NOMO-1 (cell line): Measurements from ENCODE around the gene CCNL2.

Source experiments
- DNase-seq, 2 experiments: peaks; one replicate each; lab custom pipeline; 2025; ENCODE audit not compliant: unreplicated experiment in 2 of 2; lab: John Stamatoyannopoulos, UW

CCNL2 gene

GRCh38 chr1:1346501-1346890 is 52.6 kb downstream of the CCNL2 start:
- DNase-seq, result no peak

- no peak for DNase-seq
Measured at GRCh38 chr1:1345860-1346500, 53.2 kb downstream of the CCNL2 start.

DNA sequence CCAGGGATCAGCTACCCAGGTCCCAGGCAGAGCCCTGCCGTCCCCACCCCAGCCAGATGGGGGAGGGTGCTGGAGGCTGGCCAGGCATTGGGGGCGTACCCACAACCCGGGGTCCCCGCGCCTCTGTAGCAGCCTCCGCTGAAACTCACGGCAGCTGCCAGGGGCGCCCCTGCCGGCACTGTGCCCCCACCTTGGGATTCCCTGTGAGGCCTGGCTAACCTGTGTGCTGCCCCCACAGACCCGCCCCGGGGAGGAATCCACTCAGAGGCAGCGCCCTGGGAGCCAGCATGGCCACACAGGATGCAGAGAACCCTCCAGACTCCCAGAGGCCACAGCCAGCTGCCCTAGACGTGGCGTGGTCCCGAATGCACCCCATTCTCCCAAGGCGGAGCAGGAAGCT is 53.8 kb downstream of the CCNL2 start:
- no peak for DNase-seq

DNA sequence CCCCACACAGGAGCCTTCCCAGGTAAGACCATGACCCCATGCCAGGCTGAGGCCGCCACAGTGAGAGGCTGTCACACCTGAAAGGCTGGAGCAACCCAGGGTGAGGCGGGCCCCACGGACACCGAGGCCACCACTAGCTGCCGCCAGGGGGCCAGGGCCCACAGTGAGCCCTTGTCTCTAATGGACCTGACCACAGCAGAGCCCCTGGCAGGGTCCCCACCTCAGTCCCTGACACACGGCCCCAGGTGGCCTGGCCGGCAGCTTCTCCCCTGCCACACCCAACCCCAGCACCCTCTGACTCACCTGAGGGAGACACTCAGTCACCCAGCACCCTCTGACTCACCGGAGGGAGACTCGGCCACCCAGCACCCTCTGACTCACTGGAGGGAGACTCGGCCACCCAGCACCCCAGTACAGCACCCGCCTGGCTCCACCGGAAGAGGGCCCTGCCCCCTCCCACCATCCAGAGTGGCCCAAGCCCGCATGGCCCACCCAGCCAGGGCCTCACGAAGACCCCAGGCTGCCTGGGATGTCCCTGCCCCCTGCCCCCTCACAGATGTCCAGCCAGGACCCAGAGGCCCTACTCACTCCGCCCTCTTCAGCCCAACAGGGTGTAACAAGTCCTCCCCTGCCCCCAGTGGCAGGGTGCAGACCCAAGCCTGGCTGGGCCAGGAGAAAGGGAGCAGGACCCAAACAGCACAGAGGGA is 54.3 kb downstream of the CCNL2 start:
- DNase-seq, result no peak

DNA sequence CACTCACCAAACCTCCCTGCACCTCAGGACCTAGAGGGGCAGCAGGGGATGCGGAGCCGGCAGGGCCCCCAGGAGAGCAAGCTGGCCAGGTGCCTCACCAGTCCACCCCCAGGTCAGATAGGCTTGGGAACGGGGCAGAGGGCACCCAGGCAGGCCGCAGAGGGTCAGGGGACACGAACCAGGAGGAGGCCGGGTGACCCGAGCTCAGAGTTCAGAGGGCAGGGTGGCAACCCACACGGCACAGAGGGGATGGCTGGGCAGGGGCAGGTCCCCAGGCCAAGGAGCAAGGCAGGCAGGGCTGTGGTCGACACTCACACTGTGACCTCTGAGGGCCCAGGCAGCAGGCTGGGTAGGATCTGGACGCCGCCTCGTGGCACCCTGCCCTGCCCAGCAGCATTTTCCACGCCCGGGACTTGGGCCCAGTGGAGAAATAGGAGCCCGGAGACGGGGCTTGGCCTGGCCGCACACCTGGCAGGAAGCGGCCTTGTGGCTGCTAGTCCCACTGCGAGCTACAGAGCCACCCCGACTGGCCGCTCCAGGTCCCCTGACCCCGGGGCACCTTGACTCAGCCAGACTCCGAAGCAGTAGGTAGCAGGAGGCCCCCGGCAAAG is 55.2 kb downstream of the CCNL2 start:
- no peak for DNase-seq

- no peak for DNase-seq
Measured at GRCh38 chr1:1342584-1343115, 56.5 kb downstream of the CCNL2 start.

GRCh38 chr1:1342061-1342562 is 57.0 kb downstream of the CCNL2 start:
- no peak for DNase-seq

DNA sequence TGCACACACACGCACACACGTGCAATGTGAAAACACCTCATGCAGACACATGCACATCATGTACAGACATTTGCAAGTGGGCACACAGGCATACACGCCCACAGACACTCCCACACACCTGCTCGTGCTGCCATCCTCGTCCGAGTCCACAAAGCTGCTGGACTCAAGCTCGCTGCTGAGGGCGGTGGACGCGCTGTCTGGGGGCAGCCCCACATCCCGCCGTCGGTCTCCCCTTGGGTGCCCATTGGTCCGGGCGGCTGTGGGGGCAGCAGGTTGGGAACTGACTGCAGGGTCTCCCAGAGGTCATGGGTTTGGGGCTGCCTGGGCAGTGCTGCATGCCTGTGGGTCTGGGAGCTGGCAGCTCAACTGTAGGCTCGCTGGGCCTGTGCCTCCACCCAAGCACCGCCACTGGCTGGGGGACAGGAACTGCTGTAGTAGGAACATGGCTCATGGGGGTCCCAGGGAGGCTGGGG is 57.5 kb downstream of the CCNL2 start:
- no peak for DNase-seq

DNA sequence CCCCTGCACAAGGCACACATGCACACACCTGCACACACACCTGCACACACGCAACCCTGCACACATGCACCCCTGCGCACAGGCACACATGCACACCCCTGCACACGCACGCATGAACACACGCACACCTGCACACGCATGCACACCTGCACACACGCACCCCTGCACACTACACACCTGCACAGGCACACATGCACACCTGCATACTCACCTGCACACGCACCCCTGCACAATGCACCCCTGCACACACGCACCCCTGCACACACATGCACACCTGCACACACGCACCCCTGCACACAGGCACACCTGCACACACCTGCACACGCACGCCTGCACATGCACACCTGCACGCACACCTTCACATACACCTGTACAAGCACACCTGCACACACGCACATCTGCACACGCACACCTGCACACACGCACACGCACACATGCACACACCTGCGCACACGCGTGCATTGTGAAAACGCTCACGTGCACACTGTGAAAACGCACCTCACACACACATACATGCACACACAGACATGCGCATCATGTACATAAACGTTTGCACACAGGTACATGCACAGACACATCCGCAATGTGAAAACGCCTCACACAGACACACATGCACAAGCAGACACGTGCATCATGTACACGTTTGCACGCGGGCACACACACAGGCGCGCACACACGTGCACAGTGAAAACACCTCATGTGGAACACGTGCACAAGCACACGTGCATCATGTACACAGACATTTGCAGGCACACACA is 58.2 kb downstream of the CCNL2 start:
- no peak for DNase-seq

DNA sequence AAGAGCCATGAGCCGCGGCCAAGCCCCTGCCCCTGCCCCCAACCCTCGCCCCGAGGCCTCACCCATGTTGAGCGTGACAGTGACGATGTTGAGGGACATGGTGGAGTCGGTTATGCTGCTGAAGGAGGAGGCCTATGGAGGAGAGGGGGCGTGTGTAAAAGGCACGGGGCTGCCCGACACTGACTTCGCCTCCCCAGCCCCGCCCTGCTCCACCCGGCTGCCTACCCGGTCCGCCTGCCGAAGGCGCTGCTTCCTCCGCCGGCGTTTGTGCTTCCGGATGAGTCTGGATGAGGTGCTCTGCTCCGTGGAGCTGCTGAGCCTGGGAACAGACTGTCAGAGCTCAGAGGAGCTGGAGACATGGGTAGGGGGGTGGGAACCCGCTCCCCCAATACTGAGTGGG is 59.0 kb downstream of the CCNL2 start:
- DNase-seq, result no peak

DNA sequence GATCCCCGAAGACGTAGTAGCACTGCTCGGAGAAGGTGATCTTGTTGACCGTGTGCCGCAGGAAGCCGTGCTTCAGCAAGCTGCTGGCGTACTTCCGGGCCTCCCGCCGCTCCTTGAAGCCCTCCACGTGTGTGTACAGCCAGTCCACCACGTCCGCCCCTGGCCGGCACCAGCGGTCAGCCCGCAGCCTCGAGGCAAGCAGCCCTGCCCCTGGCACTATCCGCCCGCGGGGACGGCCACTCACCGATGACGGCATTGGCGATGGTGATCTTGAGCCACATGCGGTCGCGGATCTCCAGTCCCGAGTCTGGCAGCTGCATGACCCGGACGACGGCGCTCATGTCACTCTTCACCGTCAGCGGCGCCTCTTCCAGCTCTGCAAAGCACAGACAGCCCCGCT is 60.9 kb downstream of the CCNL2 start:
- DNase-seq, result no peak

DNA sequence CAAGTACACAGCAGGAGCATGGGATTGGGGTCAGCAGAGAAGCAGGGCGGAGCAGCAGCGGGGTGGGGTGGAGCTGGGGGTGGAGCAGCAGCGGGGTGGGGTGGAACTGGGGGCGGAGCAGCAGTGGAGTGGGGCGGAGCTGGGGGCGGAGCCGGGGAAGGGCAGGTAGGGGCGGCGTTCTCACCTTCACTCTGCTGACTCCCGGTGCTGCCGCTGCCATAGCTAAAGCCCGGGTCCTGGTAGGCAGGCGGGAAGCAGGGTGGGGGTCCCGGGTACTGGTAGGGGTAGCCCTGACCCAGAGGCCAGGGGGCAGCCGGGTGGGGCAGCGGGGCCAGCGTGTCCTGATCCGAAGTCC is 61.4 kb downstream of the CCNL2 start:
- no peak for DNase-seq

GRCh38 chr1:1336931-1337792 is 62.0 kb downstream of the CCNL2 start:
- no peak for DNase-seq

DNA sequence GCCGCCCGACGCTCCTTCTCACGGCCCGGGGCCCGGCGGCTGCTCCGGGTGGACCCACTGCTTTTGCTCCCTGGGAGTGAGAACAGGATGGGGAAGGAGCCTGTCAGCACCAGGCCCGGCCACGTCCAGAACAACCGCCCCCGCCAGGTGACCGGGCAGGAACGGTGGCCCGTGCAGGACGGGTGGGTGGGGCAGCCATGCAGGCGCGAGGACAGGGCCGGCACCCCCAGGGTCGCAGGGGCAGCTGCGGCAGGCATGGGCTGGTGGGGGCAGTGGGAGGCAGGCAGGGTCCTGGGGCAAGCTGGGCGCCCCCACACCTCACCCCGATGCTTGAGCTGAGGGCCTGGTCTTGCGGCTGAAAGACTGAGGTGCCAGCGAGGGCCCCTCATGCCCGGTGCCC is 62.7 kb downstream of the CCNL2 start:
- no peak for DNase-seq

GRCh38 chr1:1335792-1336248 is 63.3 kb downstream of the CCNL2 start:
- DNase-seq, result no peak
